Fibroblast of lung (primary cell): Measurements from ENCODE around the gene C17orf67.

Experiments used
- CTCF ChIP-seq, 2 donors: IDR thresholded peaks in 1 of 2; conservative IDR thresholded peaks in 1 of 2; 1 replicate in 1 of 2; 2 replicates in 1 of 2; pipeline ENCODE4 v1.5.1; 2011 to 2012; ENCODE audit warnings: low read length in 2 of 2, control low read depth in 1 of 2, inconsistent platforms in 1 of 2, low read depth in 1 of 2, mild to moderate bottlenecking in 1 of 2
- EZH2 ChIP-seq: IDR thresholded peaks from 2 replicates; pipeline ENCODE4 v1.5.1; 2012; ENCODE audit warnings: low read length, control low read depth, mild to moderate bottlenecking; ENCODE audit errors: missing control alignments

- no peak for TF ChIP-seq CTCF (conservative IDR thresholded peaks at IDR 0.05 in 1 of 2, IDR thresholded peaks at IDR 0.05 in 1 of 2; ENCODE audit: low read depth in 1 of 2, low read length in 2 of 2)
- no peak for TF ChIP-seq EZH2
Measured at GRCh38 chr17:56793531-56793930, 40.2 kb downstream of the C17orf67 start.
